Stimulated activated CD4-positive, alpha-beta T cell treated with anti-CD3 and anti-CD28 coated beads, TNF-alpha, amount 100 ng/mL, for 24 hours (primary cell): ENCODE data around the gene PPP1CB.
"Not testable (repeated sequence)": the region's sequence is repeated elsewhere in the genome, so short reads cannot be mapped to it uniquely, and the experiment has no call there.

Experiments used
- DNase-seq, 3 experiments: peaks; one replicate each; pipeline ENCODE4 v3.0.0-alpha.2; 2020; ENCODE audit warnings: low read depth in 3 of 3

Gene PPP1CB

GRCh38 chr2:28778392-28778791 lies 26.8 kb downstream of the PPP1CB start:
- no peak for DNase-seq

- DNase-seq = no peak
Observed at GRCh38 chr2:28779001-28779400, 27.4 kb downstream of the PPP1CB start.

GRCh38 chr2:28780496-28780895 lies 28.9 kb downstream of the PPP1CB start:
- no peak for DNase-seq

DNA sequence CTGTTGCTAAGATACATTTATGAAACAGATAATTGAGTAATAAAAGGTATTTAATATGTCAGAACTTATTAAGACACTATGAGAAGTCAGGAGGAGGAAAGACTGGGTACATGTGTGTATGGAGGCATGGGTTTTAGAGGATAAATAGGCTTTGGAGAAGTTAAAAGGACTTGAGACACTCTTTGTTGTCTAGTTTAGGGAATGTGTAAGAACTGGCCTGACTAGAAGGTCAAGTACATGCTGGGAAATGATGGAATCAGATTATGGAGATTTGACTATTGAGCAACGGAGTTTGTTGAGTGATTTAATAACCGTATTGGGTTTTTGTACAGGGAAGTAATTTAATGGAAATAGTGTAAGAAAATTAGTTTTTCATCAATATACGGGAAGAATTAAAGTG lies 30.8 kb downstream of the PPP1CB start:
- DNase-seq = no peak

GRCh38 chr2:28784570-28784969 lies 32.9 kb downstream of the PPP1CB start:
- not testable (repeated sequence) for DNase-seq

DNA sequence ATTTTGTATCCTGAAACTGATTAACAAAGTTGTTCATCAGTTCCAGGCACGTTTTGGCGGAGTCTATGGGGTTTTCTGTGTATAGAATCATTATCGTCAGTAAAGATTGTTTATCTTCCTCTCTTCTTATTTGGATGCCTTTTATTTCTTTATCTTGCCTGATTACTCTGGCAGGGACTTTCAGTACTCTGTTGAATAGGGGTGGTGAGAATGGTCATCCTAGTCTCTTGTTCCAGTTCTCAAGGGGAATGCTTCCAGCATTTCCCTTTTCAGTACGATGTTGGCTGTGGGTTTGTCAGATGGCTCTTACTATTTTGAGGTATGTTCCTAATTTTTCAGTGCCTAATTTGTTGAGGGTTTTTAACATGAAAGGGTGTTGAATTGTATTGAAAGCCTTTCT lies 45.0 kb downstream of the PPP1CB start:
- DNase-seq = no peak

DNA sequence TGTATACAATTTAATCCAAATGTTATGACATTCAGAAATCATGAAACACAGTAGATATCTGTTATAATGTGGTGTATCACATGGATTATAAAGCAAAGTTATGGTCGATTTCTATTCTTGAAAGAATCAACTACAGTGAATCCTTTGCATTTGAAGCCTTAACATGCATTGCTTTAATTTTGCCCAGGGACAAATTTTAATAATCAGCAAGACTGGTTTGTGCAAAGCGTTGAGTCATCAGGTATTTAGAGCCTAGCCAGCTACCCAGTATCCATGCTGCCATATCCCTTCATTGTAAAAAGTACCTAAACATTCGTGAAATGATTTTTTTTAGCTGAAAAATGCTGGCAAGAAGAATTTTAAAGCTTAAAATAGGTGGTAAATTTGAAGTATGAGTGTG lies 50.1 kb downstream of the PPP1CB start:
- DNase-seq = no peak

- DNase-seq = no peak
Observed at GRCh38 chr2:28802975-28803429, 51.4 kb downstream of the PPP1CB start.

GRCh38 chr2:28809927-28810326 lies 58.3 kb downstream of the PPP1CB start:
- no peak for DNase-seq

GRCh38 chr2:28810384-28811285 lies 59.0 kb downstream of the PPP1CB start, which contains the start of gene SPDYA:
Gene SPDYA, plus strand, starts transcription at chr2:28810834. Its CDS starts 5,181 bp downstream, at chr2:28816015.
- DNase-seq = peak; percentile 51 to 79 (median 63)

DNA sequence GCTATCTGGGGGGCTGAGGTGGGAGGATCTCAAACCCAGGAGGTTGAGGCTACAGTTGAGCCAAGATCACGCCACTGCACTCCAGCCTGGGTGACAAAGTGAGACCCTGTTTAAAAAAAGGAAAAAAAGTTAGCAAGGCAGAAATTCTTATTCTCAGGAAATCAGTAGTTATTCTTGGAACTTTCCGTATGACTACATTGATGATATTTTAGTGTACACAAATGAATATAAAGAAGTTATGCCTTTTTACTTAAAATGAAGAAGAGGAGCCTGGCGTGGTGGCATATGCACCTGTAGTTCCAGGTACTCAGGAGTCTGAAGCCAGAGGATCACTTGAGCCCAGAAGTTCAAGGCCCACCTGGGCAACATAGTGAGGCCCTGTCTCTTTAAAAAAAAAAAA lies 66.4 kb downstream of the PPP1CB start:
- no peak for DNase-seq

GRCh38 chr2:28821295-28821958 lies 69.8 kb downstream of the PPP1CB start:
- peak; percentile 21 to 65 (median 32) for DNase-seq

DNA sequence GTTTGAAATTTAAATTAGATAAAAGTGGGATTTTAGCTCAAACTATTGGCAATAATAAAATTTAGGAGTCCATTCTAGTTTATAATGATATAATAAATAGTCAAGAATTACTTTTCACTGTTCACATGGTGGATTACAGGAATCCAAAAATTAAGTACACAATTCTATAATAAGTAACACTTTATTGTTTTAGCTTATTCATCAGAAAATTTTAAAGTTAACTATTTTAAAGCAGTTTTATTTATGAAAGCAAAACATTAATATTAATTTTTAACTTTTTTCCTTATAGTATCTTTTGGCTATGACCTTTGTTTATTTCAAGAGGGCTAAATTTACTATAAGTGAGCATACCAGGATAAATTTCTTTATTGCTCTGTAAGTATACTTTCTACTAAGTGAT lies 70.4 kb downstream of the PPP1CB start:
- DNase-seq = no peak

DNA sequence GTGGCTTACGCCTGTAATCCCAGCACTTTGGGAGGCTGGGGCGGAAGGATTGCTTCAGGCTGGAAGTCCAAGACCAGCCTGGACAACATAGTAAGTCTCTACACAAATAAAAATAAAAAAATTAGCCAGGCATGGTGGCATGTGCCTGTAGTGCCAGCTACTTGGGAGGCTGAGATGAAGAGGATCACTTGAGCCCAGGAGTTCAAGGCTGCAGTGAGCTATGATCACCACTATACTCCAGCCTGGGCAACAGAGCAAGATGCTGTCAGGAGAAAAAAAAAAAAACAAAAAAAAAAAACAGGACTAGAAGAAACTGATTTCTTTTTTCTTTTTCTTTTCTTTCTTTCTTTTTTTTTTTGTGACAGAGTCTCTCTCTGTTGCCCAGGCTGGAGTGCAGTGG lies 72.6 kb downstream of the PPP1CB start:
- DNase-seq = no peak

DNA sequence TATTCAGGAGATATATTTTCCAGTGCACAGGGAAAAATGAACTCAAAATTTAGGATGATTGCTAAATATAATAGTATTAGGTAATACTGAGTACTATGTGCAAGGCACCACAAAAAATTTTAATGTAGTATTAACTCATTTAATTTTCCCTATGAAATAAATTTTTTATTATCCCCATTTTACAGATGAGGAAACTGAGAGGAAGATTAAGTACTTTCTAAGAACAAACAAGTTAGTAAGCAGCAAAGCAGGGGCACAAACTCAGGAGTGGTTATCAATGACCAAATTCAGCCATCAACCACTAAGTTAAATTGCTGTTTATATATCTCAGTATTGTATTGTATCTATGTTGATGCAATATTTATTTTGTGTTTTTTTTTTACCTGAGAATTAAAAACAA lies 73.2 kb downstream of the PPP1CB start:
- no peak for DNase-seq

DNA sequence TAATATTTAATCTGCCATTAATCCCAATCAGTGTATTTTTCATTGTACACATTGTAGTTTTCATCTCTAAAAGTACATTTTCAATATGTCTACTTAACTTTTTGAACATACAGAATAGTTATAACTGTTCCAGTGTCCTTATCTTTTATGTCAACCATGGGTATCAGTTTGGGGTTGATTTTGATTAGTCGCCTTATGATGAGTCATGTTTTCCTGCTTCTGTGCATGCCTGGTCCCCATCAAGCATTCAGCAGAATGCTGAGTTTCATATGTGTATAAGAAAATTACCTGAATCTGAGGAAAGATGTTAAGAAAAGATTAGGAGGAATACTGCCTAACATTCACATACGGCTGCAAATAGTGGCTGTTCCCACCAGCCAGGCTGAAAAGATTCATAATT lies 76.8 kb downstream of the PPP1CB start:
- DNase-seq = no peak

DNA sequence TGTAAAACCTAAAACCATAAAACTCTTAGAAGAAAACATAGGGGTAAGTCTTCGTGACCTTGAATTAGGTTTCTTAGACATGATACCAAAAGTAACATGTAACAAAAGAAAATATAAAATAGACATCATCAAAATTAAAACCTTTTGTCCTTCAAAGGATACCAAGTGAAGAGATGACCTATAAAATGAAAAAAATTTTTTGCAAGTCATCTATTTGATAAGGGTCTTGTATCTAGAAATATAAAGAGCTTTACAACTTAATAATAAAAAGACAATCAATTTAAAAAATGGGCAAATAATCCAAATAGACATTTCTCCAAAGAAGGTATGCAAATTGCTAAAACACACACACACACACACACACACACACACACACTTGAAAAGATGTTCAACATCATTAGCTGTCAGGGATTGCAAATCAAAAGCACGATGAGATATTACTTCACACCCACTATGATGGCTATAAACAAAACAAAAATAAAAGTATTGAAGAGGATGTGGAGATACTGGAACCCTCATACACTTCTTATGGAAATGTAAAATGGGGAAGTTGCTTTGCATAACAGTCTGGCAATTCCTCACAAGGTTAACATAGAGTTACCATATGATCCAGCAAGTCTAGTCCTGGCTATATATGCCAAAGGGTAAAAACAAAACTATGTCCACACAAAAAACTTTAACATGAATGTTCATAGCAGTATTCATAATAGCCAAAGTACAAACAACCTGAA lies 82.3 kb downstream of the PPP1CB start:
- DNase-seq = no peak

DNA sequence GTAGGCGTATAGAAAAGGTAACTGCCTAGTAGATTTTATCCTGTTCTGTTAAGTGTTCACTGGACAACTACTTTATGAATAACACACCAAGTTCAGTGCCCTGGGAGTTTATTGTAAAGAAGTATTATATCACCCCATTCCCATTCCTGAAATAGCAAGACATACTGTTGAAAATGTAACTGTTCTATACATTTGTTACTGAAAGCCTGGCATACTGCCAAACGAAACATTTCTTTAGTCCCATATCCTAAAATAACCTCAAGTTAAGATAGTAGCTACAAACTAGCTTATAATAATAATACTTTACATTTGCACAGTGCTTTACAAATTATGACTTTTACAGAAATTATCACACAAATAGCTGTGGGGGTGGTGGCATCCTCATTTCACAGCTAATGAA lies 84.2 kb downstream of the PPP1CB start:
- DNase-seq = no peak

GRCh38 chr2:28838971-28839370 lies 87.3 kb downstream of the PPP1CB start:
- no peak for DNase-seq

DNA sequence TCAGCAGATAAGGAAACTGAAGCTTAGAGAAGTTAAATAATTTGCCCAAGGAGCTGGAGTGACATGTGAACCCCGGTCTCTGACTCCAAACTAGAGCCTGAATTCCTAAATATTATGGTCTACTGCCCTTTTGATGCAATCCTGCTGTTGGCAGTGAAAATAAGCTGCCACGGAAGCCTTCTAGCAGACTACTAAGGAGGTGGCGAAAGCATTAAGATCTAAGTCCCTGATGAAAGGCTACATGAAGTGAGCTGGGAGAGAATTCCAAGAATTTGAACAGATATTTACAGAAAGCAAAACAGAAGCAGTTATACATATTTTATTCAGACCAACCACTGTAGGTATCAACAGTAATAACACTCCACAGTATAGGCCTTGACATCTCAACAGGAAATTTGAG lies 90.4 kb downstream of the PPP1CB start:
- DNase-seq = no peak
